Muscle of back (tissue), 11 donors: ENCODE results near the gene PKP4. TPM values are rescaled to one million over a fixed set of nuclear protein-coding genes. Genes with fewer than 3 reads are reported as not detected.

Experiments
- DNase-seq, 3 donors: peaks; one replicate each; pipeline versions ENCODE4 v3.0.0 to v3.0.0-alpha.2; 2013
- polyA plus RNA-seq, 10 donors: library from polyadenylated mRNA; unstranded; fragments of 120-200 nt; gene quantifications; one replicate each; pipeline ENCODE4 v1.2.1, GENCODE V29; 2013; ENCODE audit not compliant: insufficient read length in 10 of 10

Gene PKP4
- polyA plus RNA-seq, 10 donors = 22.5 to 40.8 (median 27.9) TPM

DNA sequence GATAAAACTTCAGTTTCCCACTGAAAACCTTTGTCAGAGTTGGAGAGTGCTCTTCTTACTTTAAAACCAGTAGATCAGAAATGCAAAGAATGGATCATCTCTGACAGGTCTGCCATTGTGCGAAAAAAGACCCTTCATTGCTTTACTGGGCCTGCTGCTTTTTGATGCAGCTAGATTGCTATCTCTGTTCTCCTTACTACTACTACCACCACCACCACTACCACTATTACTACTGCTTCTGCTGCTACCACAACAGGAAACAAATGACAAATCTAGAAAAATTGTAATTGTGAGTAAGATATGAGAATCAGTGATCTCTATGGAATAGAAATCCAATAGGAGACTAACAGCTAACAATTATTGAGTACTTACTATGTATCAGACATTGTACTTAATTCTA is 85.8 kb downstream of the PKP4 start:
- DNase-seq = no peak

- no peak for DNase-seq
Observed at GRCh38 chr2:158543957-158544356, 87.2 kb downstream of the PKP4 start.

DNA sequence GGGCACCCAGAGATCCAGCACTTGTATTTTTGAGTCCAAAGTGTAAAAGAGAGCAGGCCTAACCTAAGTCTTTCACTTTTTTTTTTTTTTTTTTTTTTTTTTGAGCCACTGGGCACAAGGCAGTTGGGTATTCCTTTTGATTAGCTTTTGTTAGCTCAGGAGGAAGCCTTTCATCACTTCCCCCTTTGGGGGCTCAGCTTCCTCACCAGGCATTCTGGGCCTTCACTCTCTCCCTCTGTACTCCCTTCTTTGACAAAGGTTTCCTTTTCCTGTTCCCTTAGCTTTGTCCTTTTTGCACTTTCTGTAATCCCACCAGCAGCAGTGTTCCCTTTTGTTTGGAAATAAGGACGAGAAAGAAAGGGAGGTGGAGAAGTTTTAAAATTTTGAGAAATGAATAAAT is 88.2 kb downstream of the PKP4 start:
- DNase-seq = no peak

- DNase-seq = no peak
Observed at GRCh38 chr2:158546412-158547144, 89.8 kb downstream of the PKP4 start.

DNA sequence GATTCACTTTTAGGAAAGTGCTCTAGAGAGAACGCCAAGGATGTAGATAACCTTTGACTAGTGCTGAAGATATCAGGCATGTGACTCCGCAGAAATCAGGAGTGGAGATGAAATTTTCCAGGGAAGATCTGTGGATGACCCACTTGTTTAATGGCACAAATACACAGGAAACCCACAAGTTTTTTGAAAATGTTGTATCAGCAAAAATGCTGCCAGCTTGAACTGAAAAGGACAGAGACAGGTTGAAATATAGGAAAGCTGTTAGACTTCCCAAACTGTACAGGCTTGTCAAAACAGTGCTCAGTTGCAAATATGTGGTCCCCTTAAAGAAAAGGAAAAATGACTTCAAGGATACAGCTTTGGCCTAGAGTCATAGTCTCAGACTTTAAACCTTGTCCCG is 96.5 kb downstream of the PKP4 start:
- DNase-seq = no peak

DNA sequence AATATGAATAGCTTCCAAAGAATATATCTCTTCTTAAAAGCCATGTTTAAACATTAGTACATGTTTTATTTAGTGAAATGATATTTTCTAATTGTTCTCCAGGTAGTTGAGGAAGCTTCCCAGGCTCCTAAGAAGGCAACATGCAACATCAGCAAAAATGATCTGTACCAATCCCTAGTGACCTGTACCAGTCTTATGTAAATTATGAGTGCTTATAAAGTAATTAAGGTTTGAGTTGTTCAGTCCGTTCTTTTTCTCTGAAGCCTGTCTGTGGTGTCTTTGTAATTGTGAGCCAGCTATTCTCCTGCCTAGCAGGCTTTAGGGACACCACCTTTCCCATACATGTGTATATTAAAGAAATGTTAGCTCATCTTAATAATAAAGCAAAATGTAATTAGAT is 98.2 kb downstream of the PKP4 start:
- DNase-seq = no peak

DNA sequence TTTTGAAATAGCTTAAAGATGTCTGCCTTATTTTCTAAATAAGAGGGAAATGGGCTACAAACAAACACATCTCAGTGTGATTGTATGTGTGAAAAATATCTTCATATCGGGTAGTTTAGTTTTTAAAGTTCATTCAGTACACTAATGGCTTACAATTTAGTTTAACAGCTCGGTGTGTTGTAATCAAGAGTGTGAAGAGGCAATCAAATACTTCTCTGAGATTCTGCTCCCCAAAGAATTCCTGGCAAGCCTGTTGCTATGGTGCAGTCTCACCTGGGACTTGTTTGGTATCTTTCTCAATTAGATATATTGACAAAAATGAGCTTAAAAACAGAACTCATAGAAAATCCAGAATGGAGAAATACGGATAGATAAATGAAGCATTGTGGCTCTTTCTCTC is 99.4 kb downstream of the PKP4 start:
- no peak for DNase-seq

- no peak for DNase-seq
Observed at GRCh38 chr2:158557752-158558151, 101.0 kb downstream of the PKP4 start.

DNA sequence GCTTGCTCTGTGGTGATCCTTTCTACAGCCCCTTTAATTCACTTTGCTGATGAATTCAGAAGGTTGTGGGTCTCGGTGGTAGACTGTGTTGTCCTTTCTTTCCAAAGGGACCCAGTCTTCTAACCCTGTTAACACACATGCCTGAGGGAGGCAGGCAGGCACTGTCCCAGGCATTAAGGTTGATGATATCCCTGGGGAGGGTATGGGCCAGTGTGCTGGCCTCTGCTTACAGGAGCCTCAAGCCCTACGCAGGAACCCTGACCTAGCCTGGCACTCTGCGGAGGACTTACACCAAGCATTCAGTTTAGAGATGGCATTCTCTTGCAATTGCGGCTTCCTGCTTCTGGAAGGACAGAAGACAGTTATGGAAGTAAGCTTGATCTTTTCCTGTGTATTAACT is 102.5 kb downstream of the PKP4 start:
- DNase-seq = no peak

DNA sequence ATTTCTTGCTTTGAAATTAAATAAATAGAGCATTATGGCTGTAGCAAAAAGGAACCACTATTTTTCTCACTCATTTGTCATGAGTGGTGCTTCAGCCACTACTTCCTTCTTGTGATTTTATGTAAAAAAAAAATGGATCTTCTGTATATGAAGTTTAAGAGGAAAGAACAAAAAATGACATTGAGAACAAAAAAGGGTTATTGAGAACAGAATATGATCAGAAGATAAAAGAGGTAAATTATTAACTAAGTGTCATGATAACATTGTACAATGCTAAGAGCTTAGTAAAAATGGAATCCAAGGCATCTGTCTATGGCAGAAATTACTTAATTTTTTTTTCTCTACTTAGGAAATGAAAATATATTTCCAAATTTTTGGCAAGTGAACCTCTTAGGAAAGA is 103.5 kb downstream of the PKP4 start:
- DNase-seq = no peak

- DNase-seq = no peak
Observed at GRCh38 chr2:158561054-158561453, 104.3 kb downstream of the PKP4 start.

DNA sequence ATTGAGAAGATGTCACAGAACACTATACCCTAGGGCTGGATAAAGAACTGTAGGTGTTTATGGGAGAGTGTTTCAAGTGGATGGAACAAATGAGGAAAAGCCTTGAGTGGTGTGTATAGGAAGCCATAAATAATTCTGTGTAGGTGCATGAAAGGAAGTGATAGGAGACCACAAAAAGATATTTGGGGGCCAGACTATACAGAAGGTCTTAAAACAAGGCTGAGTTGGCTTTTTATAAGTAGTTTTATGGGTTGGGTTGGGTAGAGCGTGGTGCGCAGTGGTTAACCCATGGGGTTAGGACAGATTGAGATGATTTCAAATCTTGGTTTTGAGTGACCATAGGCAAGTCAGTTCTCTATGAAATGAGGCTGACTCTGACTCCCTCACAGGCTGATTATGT is 110.5 kb downstream of the PKP4 start:
- no peak for DNase-seq

DNA sequence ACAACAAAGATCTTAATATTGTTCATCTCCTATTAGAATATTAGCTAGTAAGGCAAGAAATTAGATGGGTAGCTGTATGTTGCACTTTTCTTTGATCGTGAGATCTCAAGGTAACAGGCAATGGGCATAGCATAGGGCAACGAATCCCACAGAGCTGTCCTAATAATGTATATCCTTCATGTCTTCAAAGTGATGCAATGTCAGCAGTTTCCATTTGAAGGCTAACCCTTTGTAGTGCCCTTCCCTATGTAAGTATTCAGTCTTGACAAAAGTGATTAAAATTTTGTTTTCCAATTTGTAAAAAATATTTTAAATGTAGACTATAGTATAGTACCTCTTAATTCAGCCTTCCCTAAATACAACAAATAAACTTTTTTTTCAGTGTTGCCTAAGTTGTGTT is 112.5 kb downstream of the PKP4 start:
- no peak for DNase-seq

GRCh38 chr2:158570869-158571268 is 114.1 kb downstream of the PKP4 start:
- no peak for DNase-seq

DNA sequence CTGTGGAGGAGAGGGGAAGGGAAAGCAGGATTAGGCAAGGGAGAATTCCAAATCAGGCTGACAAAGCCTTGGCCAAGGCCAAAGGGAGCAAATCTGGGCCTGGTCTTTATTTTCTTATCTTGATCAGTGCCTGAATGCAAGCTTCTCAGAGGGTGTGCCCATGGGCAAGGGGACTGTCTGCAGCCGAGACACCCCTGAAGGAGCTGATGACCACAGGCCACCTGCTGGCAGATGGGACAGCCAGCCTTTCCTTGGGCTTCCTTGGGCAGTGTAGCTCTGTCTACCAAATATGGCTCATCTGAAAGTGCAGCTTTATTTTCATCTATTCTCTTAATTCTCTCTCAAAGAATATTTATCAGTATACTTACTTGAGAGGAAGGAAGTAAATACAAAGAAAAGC is 117.0 kb downstream of the PKP4 start:
- DNase-seq = no peak

- no peak for DNase-seq
Observed at GRCh38 chr2:158575051-158575635, 118.4 kb downstream of the PKP4 start.

GRCh38 chr2:158577141-158577540 is 120.4 kb downstream of the PKP4 start:
- peak in 1 of 3 donors; percentile 10 for DNase-seq

DNA sequence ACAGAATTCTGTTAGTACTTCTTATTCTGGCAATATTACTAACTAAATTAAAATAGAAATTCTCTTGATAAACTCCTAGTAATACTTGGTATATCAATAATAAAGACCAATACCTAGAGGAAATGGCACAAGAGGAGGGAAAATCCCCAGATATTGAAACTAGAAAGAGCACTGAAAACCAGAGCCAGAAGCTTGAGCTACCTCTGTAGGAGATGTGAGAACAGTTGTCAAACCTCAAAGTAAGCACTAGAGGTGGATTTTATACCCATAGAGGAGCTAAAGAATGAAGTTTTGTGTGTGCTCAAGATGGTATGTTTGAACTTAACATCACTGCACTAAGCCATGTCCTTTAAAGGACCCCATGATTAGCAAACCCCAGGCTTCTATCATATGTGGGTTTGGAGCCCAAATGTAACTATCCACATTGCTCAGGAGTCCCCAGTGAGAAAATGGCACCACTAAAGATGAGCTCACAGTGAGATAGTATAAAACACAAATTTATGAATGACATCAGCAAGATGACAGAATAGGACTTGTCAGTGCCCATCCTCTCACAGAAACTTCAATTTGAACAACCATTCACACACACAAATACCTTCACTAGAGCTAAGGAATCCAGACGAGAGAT is 122.1 kb downstream of the PKP4 start:
- no peak for DNase-seq

DNA sequence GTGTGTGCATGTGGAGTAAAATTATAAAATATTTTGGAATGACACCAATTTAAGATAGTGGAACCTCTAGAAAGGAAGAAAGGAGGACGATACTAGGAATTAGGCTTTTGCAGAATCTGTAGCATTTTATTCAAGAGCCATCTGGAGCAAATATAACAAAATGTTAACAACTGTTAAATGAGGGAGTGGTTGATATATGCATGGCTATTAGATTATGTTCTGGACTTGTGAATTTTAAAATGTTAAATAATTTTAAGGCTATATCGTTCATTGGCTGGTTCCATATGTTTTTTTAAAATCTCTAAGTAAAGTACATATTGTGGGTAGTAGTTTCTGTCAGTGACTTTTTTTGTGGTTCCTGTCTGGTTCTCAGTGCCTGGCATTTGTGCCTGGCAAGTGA is 123.2 kb downstream of the PKP4 start:
- DNase-seq = no peak

GRCh38 chr2:158580760-158581159 is 124.0 kb downstream of the PKP4 start:
- no peak for DNase-seq

DNA sequence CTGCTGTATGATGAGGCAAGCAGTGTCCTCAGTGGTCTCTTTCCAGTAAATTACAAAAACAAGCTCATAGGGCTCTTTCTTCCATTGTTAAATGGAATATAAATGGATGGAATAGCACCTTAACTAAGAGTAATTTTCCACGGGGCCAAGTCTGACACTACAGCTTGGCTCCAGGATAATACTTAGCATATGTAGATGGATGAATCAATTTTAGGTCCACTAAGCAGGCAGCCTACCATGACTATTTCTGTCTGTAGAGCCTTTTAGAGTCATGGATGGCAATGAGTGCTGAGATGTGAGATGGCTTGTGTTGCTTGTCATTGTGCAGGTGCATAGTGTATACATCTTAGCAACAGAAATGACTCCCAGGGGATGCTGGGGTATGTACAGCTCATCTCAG is 125.9 kb downstream of the PKP4 start:
- no peak for DNase-seq

GRCh38 chr2:158583923-158584322 is 127.2 kb downstream of the PKP4 start:
- DNase-seq = no peak

GRCh38 chr2:158586491-158586890 is 129.7 kb downstream of the PKP4 start:
- peak in 1 of 3 donors; percentile 27 for DNase-seq

DNA sequence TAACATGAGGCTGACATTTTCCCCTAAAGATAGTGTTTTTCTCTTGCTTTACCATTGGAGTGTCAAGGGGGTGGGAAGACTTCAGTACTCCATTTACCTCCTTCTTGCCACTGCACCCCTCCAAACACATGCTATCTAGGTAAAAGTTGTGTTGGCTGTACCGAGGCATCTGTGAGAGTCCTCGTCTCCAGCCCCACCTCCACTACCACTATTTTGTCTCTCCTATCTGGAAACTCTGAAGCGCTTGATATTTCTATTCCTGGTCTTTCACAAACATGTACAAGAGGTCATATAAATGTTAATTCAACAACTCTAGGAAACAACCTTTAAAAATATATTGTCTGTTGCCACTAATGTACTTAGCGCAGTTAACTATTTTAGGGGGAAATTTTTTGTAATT is 132.6 kb downstream of the PKP4 start:
- DNase-seq = no peak
